Fibroblast of lung (primary cell): ENCODE data around the gene JAG2. TPM values are rescaled to one million over a fixed set of nuclear protein-coding genes. Genes with fewer than 3 reads are reported as not detected.

Experiments
- DNase-seq, 2 donors: peaks; one replicate each; pipeline versions ENCODE4 v3.0.0 to v3.0.0-alpha.2; 2010; ENCODE audit warnings: low read depth in 2 of 2
- H2AFZ ChIP-seq: 2 replicates; pipeline ENCODE4 v1.5.1; 2012; ENCODE audit warnings: low read length, control low read depth, inconsistent platforms
- H3K27ac ChIP-seq: 2 replicates; pipeline ENCODE4 v1.5.1; 2011; ENCODE audit warnings: low read length, control low read depth; ENCODE audit not compliant: insufficient read depth
- H3K27me3 ChIP-seq: 2 replicates; pipeline ENCODE4 v1.5.1; 2011; ENCODE audit warnings: mild to moderate bottlenecking, low read length; ENCODE audit not compliant: control insufficient read depth, insufficient read depth
- H3K36me3 ChIP-seq: 2 replicates; pipeline ENCODE4 v1.5.1; 2011; ENCODE audit warnings: low read length; ENCODE audit not compliant: control insufficient read depth, insufficient read depth
- H3K4me1 ChIP-seq: 2 replicates; pipeline ENCODE4 v1.5.1; 2011; ENCODE audit warnings: low read length; ENCODE audit not compliant: control insufficient read depth, insufficient read depth; ENCODE audit errors: extremely low read depth
- H3K4me2 ChIP-seq: 2 replicates; pipeline ENCODE4 v1.5.1; 2011; ENCODE audit warnings: low read length, control low read depth; ENCODE audit not compliant: insufficient read depth; ENCODE audit errors: extremely low read depth
- H3K4me3 ChIP-seq, 4 experiments: fragments of 200-600 bp in 1 of 4; sonication (generic) in 1 of 4; replicated peaks in 1 of 4; 2 replicates each; pipeline ENCODE4 v1.5.1; 2011 to 2016; ENCODE audit warnings: low read length in 4 of 4, low read depth in 3 of 4, mild to moderate bottlenecking in 3 of 4, control low read depth in 2 of 4, inconsistent platforms in 1 of 4, mixed read lengths in 1 of 4; ENCODE audit not compliant: insufficient read depth in 1 of 4; ENCODE audit errors: control extremely low read depth in 1 of 4
- H3K79me2 ChIP-seq: 2 replicates; pipeline ENCODE4 v1.5.1; 2012; ENCODE audit warnings: mild to moderate bottlenecking, low read length, inconsistent platforms; ENCODE audit not compliant: control insufficient read depth, insufficient read depth
- H3K9ac ChIP-seq: 2 replicates; pipeline ENCODE4 v1.5.1; 2011; ENCODE audit warnings: mild to moderate bottlenecking, low read length, control low read depth; ENCODE audit not compliant: insufficient read depth
- H3K9me3 ChIP-seq: 2 replicates; pipeline ENCODE4 v1.5.1; 2012; ENCODE audit warnings: low read depth, low read length; ENCODE audit not compliant: control insufficient read depth, insufficient read depth
- H4K20me1 ChIP-seq: 2 replicates; pipeline ENCODE4 v1.5.1; 2011; ENCODE audit warnings: low read length; ENCODE audit not compliant: control insufficient read depth, insufficient read depth; ENCODE audit errors: extremely low read depth
- CTCF ChIP-seq, 2 donors: IDR thresholded peaks in 1 of 2; conservative IDR thresholded peaks in 1 of 2; 1 replicate in 1 of 2; 2 replicates in 1 of 2; pipeline ENCODE4 v1.5.1; 2011 to 2012; ENCODE audit warnings: low read length in 2 of 2, control low read depth in 1 of 2, inconsistent platforms in 1 of 2, low read depth in 1 of 2, mild to moderate bottlenecking in 1 of 2
- EZH2 ChIP-seq: IDR thresholded peaks from 2 replicates; pipeline ENCODE4 v1.5.1; 2012; ENCODE audit warnings: low read length, control low read depth, mild to moderate bottlenecking; ENCODE audit errors: missing control alignments
- polyA plus RNA-seq, 2 donors: library from polyadenylated mRNA; depleted of rRNA in 1 of 2; stranded (reverse) in 1 of 2; unstranded in 1 of 2; fragments of >200 nt; gene quantifications; 2 replicates each; pipeline ENCODE4 v1.2.1, GENCODE V29; 2011 to 2012; ENCODE audit warnings: missing spikeins in 1 of 2
- total RNA-seq: library from RNA; depleted of rRNA; stranded (reverse); fragments of >200 nt; gene quantifications from 2 replicates; pipeline ENCODE4 v1.2.1, GENCODE V29; 2014

JAG2 gene
- total and polyA plus RNA-seq, 2 donors (not counting 1 experiment from before 2014, with no cell fraction given) = 0.51 to 1.8 TPM

DNA sequence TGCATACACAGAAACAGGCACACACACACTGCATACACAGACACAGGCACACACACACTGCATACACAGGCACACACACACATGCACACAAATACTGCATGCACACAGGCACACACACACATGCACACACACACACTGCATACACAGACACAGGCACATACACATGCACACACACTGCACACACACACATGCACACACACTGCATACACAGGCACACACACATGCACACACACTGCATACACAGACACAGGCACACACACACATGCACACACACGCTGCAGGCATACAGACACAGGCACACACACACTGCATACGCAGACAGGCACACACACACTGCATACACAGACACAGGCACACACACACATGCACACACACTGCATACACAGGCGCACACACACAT lies 47.0 kb upstream of the JAG2 start:
- no peaks in the 10 kb centered on the region for H3K79me2 ChIP-seq
- H3K4me2 ChIP-seq = no peak overlapping the region
- no peak overlapping the region for H3K9ac ChIP-seq
- TF ChIP-seq EZH2 (no peak), CTCF (conservative IDR thresholded peaks at IDR 0.05 in 1 of 2, IDR thresholded peaks at IDR 0.05 in 1 of 2; ENCODE audit: low read depth in 1 of 2, low read length in 2 of 2) (no peak)
- no peak overlapping the region for H3K4me3 ChIP-seq
- no peaks in the 10 kb centered on the region for H3K27me3 ChIP-seq
- DNase-seq = no peak
- H3K27ac ChIP-seq = no peak overlapping the region
- no peaks in the 10 kb centered on the region for H3K4me1 ChIP-seq
- no peaks in the 10 kb centered on the region for H4K20me1 ChIP-seq
- H3K36me3 ChIP-seq = peaks cover 9% of the 10 kb centered on the region
- no peak overlapping the region for H2AFZ ChIP-seq
- H3K9me3 ChIP-seq = no peaks in the 10 kb centered on the region

GRCh38 chr14:105214324-105214915 lies 45.8 kb upstream of the JAG2 start:
- no peaks in the 10 kb centered on the region for H3K79me2 ChIP-seq
- no peak for DNase-seq
- no peak overlapping the region for H3K27ac ChIP-seq
- H3K36me3 ChIP-seq = peaks cover 10% of the 10 kb centered on the region
- no peaks in the 10 kb centered on the region for H3K9me3 ChIP-seq
- H4K20me1 ChIP-seq = no peaks in the 10 kb centered on the region
- no peaks in the 10 kb centered on the region for H3K4me1 ChIP-seq
- no peak overlapping the region for H3K9ac ChIP-seq
- TF ChIP-seq CTCF (conservative IDR thresholded peaks at IDR 0.05 in 1 of 2, IDR thresholded peaks at IDR 0.05 in 1 of 2; ENCODE audit: low read depth in 1 of 2, low read length in 2 of 2) = no peak
- TF ChIP-seq EZH2 = no peak
- no peak overlapping the region for H2AFZ ChIP-seq
- no peaks in the 10 kb centered on the region for H3K27me3 ChIP-seq
- H3K4me2 ChIP-seq = no peak overlapping the region
- no peak overlapping the region for H3K4me3 ChIP-seq

DNA sequence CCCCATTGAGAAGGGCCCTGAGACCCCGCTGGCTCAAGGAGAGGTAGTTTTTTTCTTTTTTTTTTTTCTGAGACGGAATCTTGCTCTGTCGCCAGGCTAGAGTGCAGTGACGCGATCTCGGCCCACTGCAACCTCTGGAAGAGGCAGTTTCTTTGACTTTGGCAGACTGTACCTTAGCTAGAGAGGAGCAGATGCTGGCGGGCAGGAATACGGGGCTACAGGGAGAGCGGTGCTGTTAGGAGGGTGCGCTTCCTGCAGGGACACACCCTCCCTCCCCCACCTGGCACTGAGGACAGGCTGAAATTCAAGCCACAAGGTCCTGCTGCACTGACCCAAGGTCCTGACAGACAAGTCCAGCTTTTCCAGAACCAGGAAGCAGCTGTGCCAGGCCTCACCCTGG lies 44.8 kb upstream of the JAG2 start:
- no peak for DNase-seq
- Histone ChIP-seq H3K4me2 (no peak overlapping the region), H3K9me3 (no peaks in the 10 kb centered on the region), H3K36me3 (peaks cover 8% of the 10 kb centered on the region), H3K4me3 (no peak overlapping the region), H3K79me2 (no peaks in the 10 kb centered on the region), H3K27ac (no peak overlapping the region), H3K27me3 (no peaks in the 10 kb centered on the region), H4K20me1 (no peaks in the 10 kb centered on the region), H3K9ac (no peak overlapping the region), H3K4me1 (no peaks in the 10 kb centered on the region), H2AFZ (no peak overlapping the region)
- TF ChIP-seq CTCF (conservative IDR thresholded peaks at IDR 0.05 in 1 of 2, IDR thresholded peaks at IDR 0.05 in 1 of 2; ENCODE audit: low read depth in 1 of 2, low read length in 2 of 2) (no peak), EZH2 (no peak)
